RWPE1 (cell line): ENCODE results near the gene PITPNM2.

Experiments used
- CTCF ChIA-PET: fragments of 350-600 bp; sonication (Branson Sonifier 250); formaldehyde crosslinking; extraction: SDS; loops from one replicate; lab custom pipeline; 2021; lab: Yijun Ruan, JAX
- POLR2A ChIA-PET: fragments of 400-600 bp; formaldehyde crosslinking; extraction: SDS; loops from one replicate; lab custom pipeline; 2020; ENCODE audit warnings: antibody characterized with exemption; ENCODE audit not compliant: low non-redundant PET; lab: Yijun Ruan, JAX
- DNase-seq: peaks from one replicate; pipeline ENCODE4 v3.0.0; 2012; ENCODE audit warnings: low spot score
- H3K27ac ChIP-seq: fragments of 450-650 bp; 2 replicates; pipeline ENCODE4 v1.5.1; 2017
- CTCF ChIP-seq: fragments of 450-650 bp; conservative IDR thresholded peaks from 2 replicates; pipeline ENCODE4 v1.5.1; 2017; ENCODE audit warnings: low read depth, mild to moderate bottlenecking

PITPNM2 gene

GRCh38 chr12:123142518-123142840 lies 8.4 kb downstream of the PITPNM2 start:
- no peak for DNase-seq
- ChIA-PET CTCF (interaction anchor here (0.5 kb wide), 1 partner anchor 295 kb away, joined by 3 read pairs; no protein-coding TSS in a partner anchor), POLR2A (no interaction called here)
- no peak for TF ChIP-seq CTCF
- no peak overlapping the region for H3K27ac ChIP-seq

GRCh38 chr12:123141615-123142517 lies 9.0 kb downstream of the PITPNM2 start:
- peak; percentile 39 for DNase-seq
- no peak for TF ChIP-seq CTCF
- peak overlapping the region; percentile 49 for H3K27ac ChIP-seq
- ChIA-PET POLR2A (no interaction called here), CTCF (interaction anchor here (0.5 to 0.7 kb wide), 2 partner anchors 163 to 294 kb away, joined by 3 read pairs; no protein-coding TSS in a partner anchor)

GRCh38 chr12:123140676-123141614 lies 9.9 kb downstream of the PITPNM2 start:
- POLR2A ChIA-PET = no interaction called here
- TF ChIP-seq CTCF = no peak
- CTCF ChIA-PET = interaction anchor here (0.6 kb wide), 2 partner anchors 93 to 96 kb away, joined by 3 to 5 read pairs; no protein-coding TSS in a partner anchor
- no peak for DNase-seq
- peak overlapping the region; percentile 49 for H3K27ac ChIP-seq

GRCh38 chr12:123139926-123140675 lies 10.8 kb downstream of the PITPNM2 start:
- no peak for TF ChIP-seq CTCF
- ChIA-PET POLR2A (no interaction called here), CTCF (interaction anchor here (0.6 kb wide), 2 partner anchors 93 to 95 kb away, joined by 3 to 5 read pairs; no protein-coding TSS in a partner anchor)
- peak overlapping the region; percentile 46 for H3K27ac ChIP-seq
- no peak for DNase-seq

GRCh38 chr12:123135688-123136087 lies 15.2 kb downstream of the PITPNM2 start:
- no peak for TF ChIP-seq CTCF
- ChIA-PET POLR2A (no interaction called here), CTCF (no interaction called here)
- H3K27ac ChIP-seq = no peak overlapping the region
- DNase-seq = no peak
